ENCODE results near the gene CENPB. TPM values are rescaled to one million over a fixed set of nuclear protein-coding genes. Genes with fewer than 3 reads are reported as not detected.

CENPB gene
- total RNA-seq, result 80.5 and 93.8 TPM in 2 replicates

GRCh38 chr20:3786665-3787323, at the start of gene CENPB:
Gene CENPB, minus strand, starts transcription at chr20:3786740. Its CDS starts 257 bp downstream, at chr20:3786483.

GRCh38 chr20:3820048-3820900, 33.7 kb upstream of the CENPB start, which contains the start of gene AP5S1:
Gene AP5S1, plus strand, starts transcription at chr20:3820547. Its CDS starts 1,571 bp downstream, at chr20:3822118.

GRCh38 chr20:3795511-3796468, 9.2 kb upstream of the CENPB start, which contains the start of gene CDC25B:
Gene CDC25B, plus strand, starts transcription at chr20:3796310. Its CDS starts 222 bp downstream, at chr20:3796532.

DNA sequence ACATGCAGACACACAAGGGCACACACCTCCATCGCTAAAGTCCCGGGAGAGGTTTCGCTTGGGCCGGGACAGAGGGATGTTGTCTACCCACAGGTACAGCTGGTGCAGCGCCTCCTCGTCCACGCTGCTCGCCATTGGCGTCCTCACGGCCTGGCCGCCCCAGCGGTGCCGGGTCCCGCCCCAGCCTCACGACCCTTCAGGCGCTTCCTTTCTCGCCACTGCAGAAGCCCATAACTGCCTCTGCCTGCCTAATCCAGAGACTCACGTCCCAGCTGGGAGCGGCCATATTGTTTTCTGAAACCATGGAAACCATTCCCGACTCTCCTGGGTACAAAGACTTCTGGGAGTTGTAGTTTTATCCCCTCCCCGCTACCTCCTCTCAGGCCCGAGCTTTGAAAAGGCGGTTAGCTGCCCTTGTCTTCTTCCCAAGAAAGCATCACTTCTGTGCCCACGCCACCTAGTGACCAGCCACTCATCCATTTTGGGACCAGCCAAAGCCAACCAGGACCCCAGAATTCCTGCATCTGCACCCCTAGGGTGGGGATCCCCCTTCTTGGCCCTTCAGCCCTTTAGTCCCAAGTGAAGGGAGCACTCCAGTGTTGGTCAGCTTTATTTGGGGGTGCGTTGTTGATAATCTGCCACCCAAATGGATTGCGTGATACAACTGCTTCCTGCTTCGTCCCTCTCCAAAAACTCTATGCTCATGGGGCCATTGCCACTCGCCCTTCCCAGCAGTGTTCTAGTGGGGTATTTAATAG, 5.2 kb downstream of the CENPB start, which contains the start of gene SPEF1:
TSS of gene SPEF1 (minus strand) at position 296 of the 758 bp plus-strand sequence. CDS start at position 135, 161 bp downstream.

GRCh38 chr20:3767427-3768341, 18.9 kb downstream of the CENPB start, which contains the start of gene ADISSP:
Gene ADISSP, minus strand, starts transcription at chr20:3767753. Its CDS starts 7,653 bp downstream, at chr20:3760100.

Other genes starting within 250 kb of the CENPB start
- not detected in 2 replicates for gene GFRA4, start 123.3 kb downstream of the CENPB start, total RNA-seq
- gene ADAM33, start 104.7 kb downstream of the CENPB start, total RNA-seq, result 3.1 TPM in 2 replicates
- gene SIGLEC1, start 74.1 kb downstream of the CENPB start, total RNA-seq, result not detected in 2 replicates
- under 0.01 and 0.22 TPM in 2 replicates for gene HSPA12B, start 54.1 kb downstream of the CENPB start, total RNA-seq
- gene ADISSP, start 19.0 kb downstream of the CENPB start, total RNA-seq, result 13.3 and 26.8 TPM in 2 replicates
- gene SPEF1, start 5.3 kb downstream of the CENPB start, total RNA-seq, result 0.22 TPM in 1 of 2 replicates, not detected in the other
- 32.4 and 42.0 TPM in 2 replicates for gene CDC25B, start 9.6 kb upstream of the CENPB start, total RNA-seq
- gene AP5S1, start 33.8 kb upstream of the CENPB start, total RNA-seq, result 25.9 and 37.3 TPM in 2 replicates
- gene MAVS, start 60.1 kb upstream of the CENPB start, total RNA-seq, result 29.1 and 40.3 TPM in 2 replicates
- gene PANK2, start 102.6 kb upstream of the CENPB start, total RNA-seq, result 45.9 and 46.7 TPM in 2 replicates
- gene RNF24, start 228.8 kb upstream of the CENPB start, total RNA-seq, result 6.7 and 9.1 TPM in 2 replicates